Smooth muscle cell (in vitro differentiated cells): ENCODE measurements around the gene CASTOR1. TPM values are rescaled to one million over a fixed set of nuclear protein-coding genes. Genes with fewer than 3 reads are reported as not detected.

Experiments
- DNase-seq: peaks from one replicate; lab custom pipeline; 2025; ENCODE audit not compliant: unreplicated experiment; lab: John Stamatoyannopoulos, UW
- H2AFZ ChIP-seq: fragments of 200-600 bp; sonication (generic); 2 replicates; pipeline ENCODE4 v1.6.0; 2016; ENCODE audit warnings: antibody characterized with exemption, low read depth, mild to moderate bottlenecking
- H3F3A ChIP-seq: fragments of 200-600 bp; sonication (generic); 2 replicates; pipeline ENCODE4 v1.6.0; 2017; ENCODE audit warnings: antibody characterized with exemption, low read depth
- H3K27ac ChIP-seq: fragments of 200-600 bp; sonication (generic); 2 replicates; pipeline ENCODE4 v1.5.1; 2016; ENCODE audit warnings: low read depth, mild to moderate bottlenecking
- H3K27me3 ChIP-seq: fragments of 200-600 bp; sonication (generic); 2 replicates; pipeline ENCODE4 v1.6.1; 2016; ENCODE audit warnings: low read depth, mild to moderate bottlenecking
- H3K36me3 ChIP-seq: fragments of 200-600 bp; sonication (generic); 2 replicates; pipeline ENCODE4 v1.5.1; 2016; ENCODE audit warnings: low read depth
- H3K4me1 ChIP-seq: fragments of 200-600 bp; sonication (generic); 2 replicates; pipeline ENCODE4 v1.5.1; 2016; ENCODE audit warnings: low read depth
- H3K4me2 ChIP-seq: fragments of 200-600 bp; sonication (generic); 2 replicates; pipeline ENCODE4 v1.6.0; 2016; ENCODE audit warnings: mild to moderate bottlenecking
- H3K4me3 ChIP-seq: fragments of 200-600 bp; sonication (generic); 2 replicates; pipeline ENCODE4 v1.5.1; 2016; ENCODE audit warnings: mild to moderate bottlenecking
- H3K79me2 ChIP-seq: fragments of 200-600 bp; sonication (generic); 2 replicates; pipeline ENCODE4 v1.6.0; 2016; ENCODE audit warnings: low read depth, mild to moderate bottlenecking
- H3K9ac ChIP-seq: fragments of 200-600 bp; sonication (generic); 2 replicates; pipeline ENCODE4 v1.6.0; 2016; ENCODE audit warnings: low read depth
- H3K9me3 ChIP-seq: fragments of 200-600 bp; sonication (generic); replicated peaks from 2 replicates; pipeline ENCODE4 v1.5.1; 2016; ENCODE audit warnings: low read depth
- H4K20me1 ChIP-seq: fragments of 200-600 bp; sonication (generic); 2 replicates; pipeline ENCODE4 v1.6.0; 2016; ENCODE audit warnings: low read depth
- CTCF ChIP-seq: fragments of 200-600 bp; sonication (generic); IDR thresholded peaks from 2 replicates; pipeline ENCODE4 v1.5.1; 2017; ENCODE audit warnings: borderline replicate concordance, mild to moderate bottlenecking, antibody characterized with exemption; ENCODE audit not compliant: insufficient read depth, poor library complexity, severe bottlenecking
- WGBS: methylation state at CpG from one replicate; pipeline ENCODE4 v1.1.7; 2016; ENCODE audit warnings: low lambda C conversion rate; 5-methylcytosine and 5-hydroxymethylcytosine counted together
- polyA plus RNA-seq: library from polyadenylated mRNA; unstranded; fragments of >200 nt; fragmentation: Nextera tagmentation; extraction: Ambion mirVana; gene quantifications from 2 replicates; pipeline ENCODE4 v1.2.1, GENCODE V29; 2016
- total RNA-seq: library from RNA; depleted of rRNA; stranded (reverse); fragments of >200 nt; gene quantifications from 2 replicates; pipeline ENCODE4 v1.2.3, GENCODE V29; 2014

The CASTOR1 gene
- total and polyA plus RNA-seq, 2 experiments from 2014 or later, result 9.8 to 21.8 TPM

DNA sequence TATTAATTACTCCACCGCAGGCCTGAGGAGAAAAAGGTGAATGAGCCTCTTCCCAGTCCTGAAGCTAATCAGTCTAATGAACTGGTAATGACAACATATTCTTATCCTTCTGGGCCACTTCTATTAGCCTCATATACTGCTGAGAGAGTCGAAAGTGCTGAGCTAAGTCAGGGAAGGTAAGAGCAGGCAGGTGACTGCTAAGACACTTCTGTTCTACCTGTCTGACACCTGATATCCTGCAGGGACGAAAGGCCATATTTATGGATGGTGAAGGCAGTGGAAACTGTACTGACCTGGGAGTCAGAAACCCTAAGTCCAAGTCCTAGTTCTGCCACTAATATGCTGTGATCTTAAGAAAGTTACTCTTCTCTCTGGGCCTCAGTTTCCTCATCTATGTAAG lies 33.9 kb upstream of the CASTOR1 start:
- peaks cover 17% of the 10 kb centered on the region for H3F3A ChIP-seq
- peak overlapping the region; percentile 15 for H3K4me2 ChIP-seq
- TF ChIP-seq CTCF, result no peak
- peaks cover 19% of the 10 kb centered on the region for H3K4me1 ChIP-seq
- H4K20me1 ChIP-seq, result peaks cover 77% of the 10 kb centered on the region
- no peak overlapping the region for H3K4me3 ChIP-seq
- no peaks in the 10 kb centered on the region for H3K27me3 ChIP-seq
- no peak for DNase-seq
- H2AFZ ChIP-seq, result no peak overlapping the region
- peaks cover 79% of the 10 kb centered on the region for H3K79me2 ChIP-seq
- WGBS, result 90% methylated on average over 3 of the region's 3 CpGs
- H3K9me3 ChIP-seq, result no peaks in the 10 kb centered on the region
- H3K36me3 ChIP-seq, result no peaks in the 10 kb centered on the region
- H3K27ac ChIP-seq, result no peak overlapping the region
- H3K9ac ChIP-seq, result no peak overlapping the region

- WGBS, result 94% methylated on average over 2 of the region's 2 CpGs
- Histone ChIP-seq H3F3A (peaks cover 12% of the 10 kb centered on the region), H3K9ac (no peak overlapping the region), H4K20me1 (peaks cover 95% of the 10 kb centered on the region), H3K4me1 (peaks cover 12% of the 10 kb centered on the region), H2AFZ (no peak overlapping the region), H3K36me3 (no peaks in the 10 kb centered on the region), H3K4me2 (no peak overlapping the region), H3K79me2 (peaks cover 96% of the 10 kb centered on the region), H3K27ac (peak overlapping the region; percentile 11), H3K27me3 (no peaks in the 10 kb centered on the region), H3K9me3 (no peaks in the 10 kb centered on the region), H3K4me3 (no peak overlapping the region)
- TF ChIP-seq CTCF, result no peak
- DNase-seq, result no peak
These were observed 32.2 kb upstream of the CASTOR1 start for GRCh38 chr22:30321461-30321860.

GRCh38 chr22:30320021-30320556 lies 30.8 kb upstream of the CASTOR1 start:
- H3K9me3 ChIP-seq, result no peaks in the 10 kb centered on the region
- peaks cover 99% of the 10 kb centered on the region for H4K20me1 ChIP-seq
- H3K36me3 ChIP-seq, result no peaks in the 10 kb centered on the region
- 95% methylated on average over 3 of the region's 3 CpGs for WGBS
- peaks cover 6% of the 10 kb centered on the region for H3K4me1 ChIP-seq
- H3K27ac ChIP-seq, result no peak overlapping the region
- peaks cover 98% of the 10 kb centered on the region for H3K79me2 ChIP-seq
- TF ChIP-seq CTCF, result no peak
- no peak for DNase-seq
- H2AFZ ChIP-seq, result no peak overlapping the region
- peaks cover 5% of the 10 kb centered on the region for H3F3A ChIP-seq
- H3K4me2 ChIP-seq, result no peak overlapping the region
- no peak overlapping the region for H3K4me3 ChIP-seq
- no peaks in the 10 kb centered on the region for H3K27me3 ChIP-seq
- no peak overlapping the region for H3K9ac ChIP-seq

DNA sequence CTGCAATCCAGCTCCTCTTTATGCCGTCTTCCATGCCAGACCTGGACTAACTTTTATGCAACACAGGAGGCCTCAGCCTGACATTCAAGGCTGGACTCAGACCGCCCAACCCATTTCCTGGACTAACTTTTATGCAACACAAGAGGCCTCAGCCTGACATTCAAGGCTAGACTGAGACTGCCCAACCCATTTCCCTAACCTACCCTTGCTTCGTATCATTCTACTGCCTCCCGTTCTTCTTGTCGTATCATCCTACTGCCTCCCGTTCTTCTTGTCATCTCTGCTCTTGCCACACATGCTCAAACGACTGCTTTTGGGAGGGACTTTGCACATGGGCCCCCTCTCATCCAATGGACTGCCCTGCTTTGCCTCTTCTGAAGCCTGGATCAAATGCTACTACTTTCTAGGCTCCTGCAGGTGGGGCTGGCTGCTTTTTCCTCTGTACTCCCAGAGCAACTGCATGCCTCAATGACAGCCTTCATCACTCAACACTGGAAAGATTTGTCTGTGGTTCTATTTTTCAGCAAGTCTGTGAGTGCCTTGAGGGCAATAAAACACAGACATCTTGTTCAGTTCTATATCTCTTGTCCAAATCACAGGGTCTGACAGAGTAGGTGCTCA lies 29.6 kb upstream of the CASTOR1 start:
- no peak overlapping the region for H3K4me2 ChIP-seq
- no peak for DNase-seq
- H3K79me2 ChIP-seq, result peaks cover 98% of the 10 kb centered on the region
- H3K9me3 ChIP-seq, result no peaks in the 10 kb centered on the region
- no peaks in the 10 kb centered on the region for H3K27me3 ChIP-seq
- 88% methylated on average over 7 of the region's 7 CpGs for WGBS
- peaks cover 100% of the 10 kb centered on the region for H4K20me1 ChIP-seq
- H3K4me1 ChIP-seq, result no peaks in the 10 kb centered on the region
- H2AFZ ChIP-seq, result no peak overlapping the region
- H3K9ac ChIP-seq, result no peak overlapping the region
- H3K27ac ChIP-seq, result peak overlapping the region; percentile 18
- no peaks in the 10 kb centered on the region for H3K36me3 ChIP-seq
- TF ChIP-seq CTCF, result no peak
- H3K4me3 ChIP-seq, result no peak overlapping the region
- H3F3A ChIP-seq, result peaks cover 5% of the 10 kb centered on the region
